Colonic mucosa (tissue), 4 donors: ENCODE data around the gene HS3ST3A1. TPM values are rescaled to one million over a fixed set of nuclear protein-coding genes. Genes with fewer than 3 reads are reported as not detected.
"Not testable (repeated sequence)": the region's sequence is repeated elsewhere in the genome, so short reads cannot be mapped to it uniquely, and the experiment has no call there.

Experiments used
- DNase-seq: peaks from one replicate; pipeline ENCODE4 v3.0.0-alpha.2; 2020
- H3K27ac ChIP-seq: fragments of 200-600 bp; one replicate; pipeline ENCODE4 v1.8.0; 2021
- H3K27me3 ChIP-seq: fragments of 200-600 bp; one replicate; pipeline ENCODE4 v1.8.0; 2021
- H3K36me3 ChIP-seq: fragments of 200-600 bp; one replicate; pipeline ENCODE4 v1.8.0; 2021
- H3K4me1 ChIP-seq: fragments of 200-600 bp; one replicate; pipeline ENCODE4 v1.8.0; 2021; ENCODE audit warnings: mild to moderate bottlenecking
- H3K4me3 ChIP-seq: fragments of 200-600 bp; one replicate; pipeline ENCODE4 v1.8.0; 2021
- H3K9ac ChIP-seq, 2 donors: one replicate each; pipeline ENCODE4 v1.7.0; 2013; ENCODE audit warnings: control low read depth in 2 of 2, low read depth in 2 of 2, low read length in 2 of 2
- H3K9me3 ChIP-seq: fragments of 200-600 bp; one replicate; pipeline ENCODE4 v1.8.0; 2021
- CTCF ChIP-seq: fragments of 200-600 bp; IDR thresholded peaks from one replicate; pipeline ENCODE4 v1.8.0; 2022; ENCODE audit warnings: antibody characterized with exemption, mild to moderate bottlenecking
- intact Hi-C: fragments of 100-400 bp; cut with DNase I; formaldehyde crosslinking; loops from one replicate; pipeline ENCODE4 v1.14.1; 2022
- total RNA-seq, 2 donors: library from RNA; stranded (reverse); fragmentation: NEBNext Ultra II Directional in 1 of 2; extraction: Animal tissue kit (Norgen Biotek cat#: 25700) in 1 of 2; gene quantifications; one replicate each; pipeline ENCODE4 v1.2.1, GENCODE V29; 2021
- donor health status: healthy.
- donor health status: DM: no; HTN: no; CAD: no.
- donor health status: DM: no; HTN: no; CAD: no.

Gene HS3ST3A1
- total RNA-seq, 2 donors from 2014 or later: 0.48 to 0.91 TPM

- Histone ChIP-seq H3K9me3 (no peaks in the 10 kb centered on the region), H3K9ac (no peak overlapping the region), H3K4me1 (no peaks in the 10 kb centered on the region), H3K36me3 (no peaks in the 10 kb centered on the region), H3K4me3 (no peak overlapping the region), H3K27ac (no peak overlapping the region), H3K27me3 (no peaks in the 10 kb centered on the region)
- no peak for TF ChIP-seq CTCF
- no peak for DNase-seq
- intact Hi-C loops: no loop called here
These were observed 51.4 kb downstream of the HS3ST3A1 start for GRCh38 chr17:13550291-13550690.

- H3K27me3 ChIP-seq, H3K4me1 ChIP-seq, intact Hi-C loops, H3K27ac ChIP-seq, H3K4me3 ChIP-seq, H3K36me3 ChIP-seq, DNase-seq, H3K9ac ChIP-seq, H3K9me3 ChIP-seq: not testable (repeated sequence)
These were observed 53.2 kb downstream of the HS3ST3A1 start for GRCh38 chr17:13548576-13548975.

- H3K27ac ChIP-seq: no peak overlapping the region
- no peaks in the 10 kb centered on the region for H3K27me3 ChIP-seq
- DNase-seq: no peak
- H3K9ac ChIP-seq: no peak overlapping the region
- H3K4me3 ChIP-seq: no peak overlapping the region
- H3K4me1 ChIP-seq: no peaks in the 10 kb centered on the region
- no peaks in the 10 kb centered on the region for H3K9me3 ChIP-seq
- H3K36me3 ChIP-seq: no peaks in the 10 kb centered on the region
- TF ChIP-seq CTCF: no peak
- intact Hi-C loops: no loop called here
These were observed 54.9 kb downstream of the HS3ST3A1 start for GRCh38 chr17:13546851-13547250.

GRCh38 chr17:13545941-13546340 is 55.8 kb downstream of the HS3ST3A1 start:
- DNase-seq: no peak
- Histone ChIP-seq H3K4me3 (no peak overlapping the region), H3K36me3 (no peaks in the 10 kb centered on the region), H3K27me3 (no peaks in the 10 kb centered on the region), H3K9me3 (no peaks in the 10 kb centered on the region), H3K27ac (no peak overlapping the region), H3K4me1 (no peaks in the 10 kb centered on the region), H3K9ac (no peak overlapping the region)
- TF ChIP-seq CTCF: no peak
- intact Hi-C loops: no loop called here

- Histone ChIP-seq H3K4me3 (no peak overlapping the region), H3K9ac (no peak overlapping the region), H3K4me1 (no peaks in the 10 kb centered on the region), H3K27me3 (no peaks in the 10 kb centered on the region), H3K27ac (no peak overlapping the region), H3K9me3 (no peaks in the 10 kb centered on the region), H3K36me3 (no peaks in the 10 kb centered on the region)
- intact Hi-C loops: no loop called here
- no peak for TF ChIP-seq CTCF
- no peak for DNase-seq
These were observed 57.0 kb downstream of the HS3ST3A1 start for GRCh38 chr17:13544765-13545164.

GRCh38 chr17:13544292-13544691 is 57.4 kb downstream of the HS3ST3A1 start:
- Histone ChIP-seq H3K4me3 (no peak overlapping the region), H3K27me3 (no peaks in the 10 kb centered on the region), H3K36me3 (no peaks in the 10 kb centered on the region), H3K9me3 (no peaks in the 10 kb centered on the region), H3K27ac (no peak overlapping the region), H3K4me1 (no peaks in the 10 kb centered on the region), H3K9ac (no peak overlapping the region)
- intact Hi-C loops: no loop called here
- no peak for TF ChIP-seq CTCF
- no peak for DNase-seq
